8988T (cell line): ENCODE measurements around the gene FXYD3.

ENCODE experiments used
- DNase-seq: peaks from one replicate; pipeline ENCODE4 v3.0.0; 2011

FXYD3 gene

GRCh38 chr19:35165200-35166058 is 49.8 kb downstream of the FXYD3 start:
- DNase-seq, result no peak

- DNase-seq, result no peak
Measured at GRCh38 chr19:35166100-35167063, 50.8 kb downstream of the FXYD3 start.

- DNase-seq, result no peak
Measured at GRCh38 chr19:35167251-35168119, 51.9 kb downstream of the FXYD3 start.

GRCh38 chr19:35168196-35168595 is 52.6 kb downstream of the FXYD3 start:
- DNase-seq, result no peak

- no peak for DNase-seq
Measured at GRCh38 chr19:35169221-35169995, 53.8 kb downstream of the FXYD3 start.

- DNase-seq, result no peak
Measured at GRCh38 chr19:35170359-35171061, 54.9 kb downstream of the FXYD3 start.

GRCh38 chr19:35171730-35172129 is 56.1 kb downstream of the FXYD3 start:
- DNase-seq, result no peak
